Measurements from ENCODE around the gene DYNLT2B.
"Not testable (repeated sequence)": the region's sequence is repeated elsewhere in the genome, so short reads cannot be mapped to it uniquely, and the experiment has no call there.

The DYNLT2B gene

GRCh38 chr3:196280689-196281440 is 37.2 kb downstream of the DYNLT2B start:
- no peak for DNase-seq (ENCODE audit: extremely low spot score, insufficient read length, low read depth)
- FAIRE-seq = peak; percentile 61

- FAIRE-seq (no peak), DNase-seq (ENCODE audit: extremely low spot score, insufficient read length, low read depth) (no peak)
Observed at GRCh38 chr3:196275126-196275525, 42.9 kb downstream of the DYNLT2B start.

- peak; percentile 80 for FAIRE-seq
- no peak for DNase-seq (ENCODE audit: extremely low spot score, insufficient read length, low read depth)
Observed at GRCh38 chr3:196274585-196274984, 43.5 kb downstream of the DYNLT2B start.

GRCh38 chr3:196273655-196274054 is 44.4 kb downstream of the DYNLT2B start:
- no peak for FAIRE-seq
- no peak for DNase-seq (ENCODE audit: extremely low spot score, insufficient read length, low read depth)

- no peak for DNase-seq (ENCODE audit: extremely low spot score, insufficient read length, low read depth)
- FAIRE-seq = no peak
Observed at GRCh38 chr3:196272826-196273225, 45.2 kb downstream of the DYNLT2B start.

- DNase-seq (ENCODE audit: extremely low spot score, insufficient read length, low read depth) (no peak), FAIRE-seq (no peak)
Observed at GRCh38 chr3:196270499-196270898, 47.5 kb downstream of the DYNLT2B start.

- FAIRE-seq (no peak), DNase-seq (ENCODE audit: extremely low spot score, insufficient read length, low read depth) (no peak)
Observed at GRCh38 chr3:196268284-196269163, 49.5 kb downstream of the DYNLT2B start.

GRCh38 chr3:196263819-196264218 is 54.2 kb downstream of the DYNLT2B start:
- DNase-seq (ENCODE audit: extremely low spot score, insufficient read length, low read depth) (no peak), FAIRE-seq (no peak)

- FAIRE-seq (no peak), DNase-seq (ENCODE audit: extremely low spot score, insufficient read length, low read depth) (no peak)
Observed at GRCh38 chr3:196260784-196261183, 57.3 kb downstream of the DYNLT2B start.

GRCh38 chr3:196255776-196256175 is 62.3 kb downstream of the DYNLT2B start:
- DNase-seq (ENCODE audit: extremely low spot score, insufficient read length, low read depth) (no peak), FAIRE-seq (no peak)

- DNase-seq (ENCODE audit: extremely low spot score, insufficient read length, low read depth) (no peak), FAIRE-seq (no peak)
Observed at GRCh38 chr3:196254376-196255283, 63.4 kb downstream of the DYNLT2B start.

- no peak for DNase-seq (ENCODE audit: extremely low spot score, insufficient read length, low read depth)
- no peak for FAIRE-seq
Observed at GRCh38 chr3:196251918-196252317, 66.1 kb downstream of the DYNLT2B start.

GRCh38 chr3:196246612-196247308 is 71.3 kb downstream of the DYNLT2B start:
- no peak for FAIRE-seq
- no peak for DNase-seq (ENCODE audit: extremely low spot score, insufficient read length, low read depth)

- DNase-seq (ENCODE audit: extremely low spot score, insufficient read length, low read depth); FAIRE-seq: not testable (repeated sequence)
Observed at GRCh38 chr3:196244166-196244565, 73.9 kb downstream of the DYNLT2B start.

GRCh38 chr3:196241704-196242103 is 76.3 kb downstream of the DYNLT2B start:
- DNase-seq (ENCODE audit: extremely low spot score, insufficient read length, low read depth) = no peak
- no peak for FAIRE-seq
